ENCODE results near the gene PRM2.

PRM2 gene

GRCh38 chr16:11289202-11289601, 12.9 kb upstream of the PRM2 start:
- no peak for DNase-seq

- DNase-seq: no peak
Observed at GRCh38 chr16:11285842-11286241, 9.6 kb upstream of the PRM2 start.

DNA sequence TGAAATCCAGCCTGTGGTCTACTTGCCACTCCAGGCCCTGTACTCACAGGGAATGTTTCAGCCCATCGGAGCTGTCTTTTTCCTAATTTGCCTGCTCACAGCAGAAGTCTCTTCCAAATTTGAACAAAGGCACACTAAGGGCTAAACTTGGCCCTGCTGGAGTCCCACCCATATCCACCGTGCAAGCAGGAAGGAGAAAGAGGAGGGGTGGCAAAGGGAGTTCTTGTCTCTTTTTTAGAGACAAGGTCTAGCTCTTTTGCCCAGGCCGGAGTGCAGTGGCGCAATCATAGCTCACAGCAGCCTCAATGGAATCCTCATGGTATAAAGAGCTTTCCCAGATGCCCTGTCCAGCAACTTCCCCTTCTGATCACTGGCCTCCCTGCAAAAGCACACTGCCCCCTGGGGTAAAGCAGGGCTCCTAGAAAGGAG, 7.6 kb upstream of the PRM2 start:
- DNase-seq: no peak

DNA sequence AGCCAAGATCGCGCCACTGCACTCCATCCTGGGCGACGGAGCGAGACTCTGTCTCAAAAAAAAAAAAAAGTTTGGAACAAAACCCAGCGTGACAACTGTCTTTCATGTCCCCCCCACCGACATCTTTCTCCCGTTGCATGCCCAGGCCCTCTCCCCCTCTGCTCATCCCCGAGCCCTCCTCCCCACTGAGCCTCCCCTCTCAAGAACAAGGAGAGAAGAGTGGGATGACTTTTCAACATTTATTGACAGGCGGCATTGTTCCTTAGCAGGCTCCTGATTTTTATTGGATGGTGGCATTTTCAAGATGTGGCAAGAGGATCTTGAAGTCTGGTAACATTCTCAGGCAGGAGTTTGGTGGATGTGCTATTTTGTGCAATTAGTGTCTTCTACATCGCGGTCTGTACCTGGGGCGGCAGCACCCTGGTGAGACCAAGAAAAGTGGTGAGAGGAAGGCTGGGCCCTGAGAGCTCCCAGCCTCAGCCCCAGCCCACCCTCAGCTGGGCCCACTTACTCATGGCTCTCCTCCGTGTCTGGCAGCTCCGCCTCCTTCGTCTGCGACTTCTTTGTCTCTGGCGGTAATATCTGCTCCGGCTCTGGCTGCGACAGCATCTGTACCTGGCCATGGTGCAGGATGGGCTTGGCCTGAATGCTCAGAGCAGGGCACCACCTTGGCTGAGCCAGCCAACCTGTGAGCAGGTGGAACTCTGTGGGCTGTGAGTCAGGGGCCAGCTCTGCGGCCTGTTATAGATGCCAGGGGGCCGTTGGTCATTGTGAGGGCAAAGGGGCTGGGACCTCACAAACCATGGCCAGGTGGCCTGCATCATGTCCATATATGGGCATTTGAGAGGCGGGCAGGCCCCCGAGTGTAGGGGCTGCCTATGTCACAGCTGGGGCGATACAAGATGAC, 4.6 kb upstream of the PRM2 start, which contains the start of gene PRM1:
Gene PRM1 (minus strand): TSS at position 715 of the 907 bp plus-strand sequence. CDS start 92 bp downstream, at position 623.
- no peak for DNase-seq

DNA sequence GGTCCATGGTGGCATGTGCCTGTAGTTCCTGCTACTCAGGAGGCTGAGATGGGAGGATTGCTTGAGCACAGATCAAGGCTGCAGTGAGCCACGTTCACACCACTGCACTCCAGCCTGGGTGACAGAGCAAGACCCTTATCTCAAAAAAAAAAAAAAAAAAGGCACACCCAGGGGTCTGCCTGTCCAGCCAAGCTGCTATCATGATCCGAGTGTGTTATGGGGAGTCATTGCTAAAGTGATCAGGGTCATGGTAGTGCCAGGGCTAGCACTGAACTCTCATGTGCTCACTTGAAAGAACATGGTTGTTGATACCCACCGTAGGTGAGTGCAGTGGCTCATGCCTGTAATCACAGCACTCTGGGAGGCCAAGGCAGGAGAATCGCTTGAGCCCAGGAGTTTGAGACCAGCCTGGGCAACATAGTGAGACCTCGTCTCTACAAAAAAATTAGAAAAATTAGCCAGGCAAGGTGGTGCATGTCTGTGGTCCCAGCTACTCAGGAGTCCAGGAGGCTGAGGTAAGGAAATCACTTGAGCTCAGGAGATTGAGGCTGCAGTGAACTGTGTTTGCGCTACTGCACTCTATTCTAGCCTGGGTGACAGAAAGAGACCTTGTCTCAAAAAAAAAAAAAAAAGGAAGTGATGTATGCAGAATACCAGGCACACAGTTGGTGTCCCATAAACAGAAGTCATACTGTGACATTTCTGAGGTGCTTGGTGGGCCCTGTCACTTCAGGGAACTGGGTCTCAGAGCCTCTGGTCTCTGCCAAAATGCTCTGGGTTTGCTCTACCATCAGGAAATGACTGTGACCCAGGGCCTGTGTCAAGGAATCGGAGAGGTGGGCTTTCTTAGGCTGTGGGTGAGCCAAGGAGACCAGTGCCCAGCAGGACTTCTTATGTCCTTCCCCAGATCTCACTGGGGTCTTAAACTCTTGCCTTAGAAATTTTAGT, 2.7 kb upstream of the PRM2 start:
- DNase-seq: no peak

DNA sequence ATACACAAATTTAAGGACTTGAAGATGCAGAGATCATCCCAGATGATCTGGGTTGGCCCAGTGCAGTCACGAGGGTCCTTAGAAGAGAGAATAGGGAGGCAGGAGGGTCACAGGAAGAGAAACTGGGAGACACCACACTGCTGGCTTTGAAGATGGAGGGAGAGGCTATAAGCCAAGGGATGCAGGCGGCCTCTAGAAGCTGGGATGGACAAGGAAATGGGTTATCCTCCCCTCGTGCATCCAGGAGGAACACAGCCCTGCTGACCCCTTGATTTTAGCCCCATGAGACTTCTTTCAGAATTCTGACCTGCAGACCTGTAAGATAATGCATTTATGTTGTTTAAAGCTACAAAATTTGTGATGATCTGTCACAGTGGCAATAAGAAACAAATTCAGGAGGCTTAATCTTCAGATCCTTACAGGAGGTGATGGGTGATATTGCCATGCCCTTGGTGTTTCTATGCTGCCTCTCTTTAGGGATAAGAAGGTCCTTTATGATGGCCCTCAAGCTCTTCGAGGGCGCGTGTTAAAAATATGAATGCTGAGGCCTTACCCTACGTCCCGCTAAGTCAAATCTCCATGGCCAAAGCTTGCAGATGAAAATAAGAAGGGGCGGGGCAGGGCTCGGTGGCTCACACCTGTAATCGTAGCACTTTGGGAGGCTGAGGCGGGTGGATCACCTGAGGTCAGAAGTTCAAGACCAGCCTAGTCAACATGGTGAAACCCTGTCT, 1.5 kb upstream of the PRM2 start:
- no peak for DNase-seq

DNA sequence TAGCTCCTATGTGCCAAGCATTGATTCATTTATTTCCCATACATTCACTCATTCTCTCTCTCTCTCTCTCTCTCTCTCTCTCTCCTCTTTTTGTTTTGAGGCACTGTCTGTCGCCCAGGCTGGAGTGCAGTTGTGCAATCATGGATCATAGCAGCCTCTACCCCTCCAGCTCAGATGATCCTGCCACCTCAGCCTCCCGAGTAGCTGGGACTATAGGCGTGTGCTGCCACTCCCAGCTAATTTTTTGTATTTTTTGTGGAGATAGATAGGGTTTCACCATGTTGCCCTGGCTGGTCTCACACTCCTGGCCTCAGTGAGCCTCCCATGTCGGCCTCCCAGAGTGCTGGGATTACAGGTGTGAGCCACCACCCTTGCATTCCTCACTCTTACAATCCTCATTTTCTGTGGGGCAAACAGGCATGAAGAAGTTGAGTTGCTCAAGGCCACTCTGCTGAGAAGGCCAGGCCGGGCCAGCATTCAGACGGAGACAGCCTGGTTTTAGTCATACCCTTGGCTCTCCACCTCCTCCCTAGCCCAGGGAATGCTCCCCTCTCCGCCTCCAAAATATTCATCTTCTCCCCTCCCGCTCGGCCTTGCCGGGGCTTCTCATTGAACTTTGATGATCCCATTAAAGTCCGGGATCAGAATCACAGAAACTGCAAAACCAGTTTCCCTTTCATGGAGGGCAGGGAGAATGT, 765 bp upstream of the PRM2 start:
- DNase-seq: no peak

- DNase-seq: no peak
Observed at GRCh38 chr16:11274964-11275363, 1.3 kb downstream of the PRM2 start.

DNA sequence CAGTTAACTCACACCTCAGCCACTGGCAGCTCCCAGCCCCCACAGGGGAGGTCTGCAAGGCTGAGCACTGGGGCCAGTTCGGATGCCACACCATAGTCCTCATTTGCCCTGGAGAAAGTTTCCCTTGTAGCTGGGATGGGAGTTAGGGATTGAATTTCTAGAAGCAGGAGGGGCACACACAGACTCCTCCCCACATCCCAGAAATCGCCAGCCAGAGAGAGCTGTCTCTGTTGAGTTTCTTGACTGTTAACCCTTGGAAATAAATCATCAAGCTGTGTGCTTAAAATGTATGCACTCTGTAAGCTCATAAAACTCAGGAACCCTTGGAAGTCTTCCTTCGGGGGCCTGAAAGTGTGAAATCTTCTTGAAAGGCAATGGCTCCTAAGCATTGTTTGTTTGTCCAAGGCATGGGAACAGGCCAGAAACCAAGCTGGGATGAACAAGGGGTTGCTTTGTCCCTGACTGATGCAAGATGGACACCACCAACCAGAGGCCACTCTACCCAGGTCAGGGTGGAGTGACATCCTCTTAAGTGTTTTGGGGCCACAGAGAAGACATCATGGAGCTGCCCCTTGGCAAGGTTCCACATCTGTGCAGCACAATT, 2.5 kb downstream of the PRM2 start:
- DNase-seq: no peak

DNA sequence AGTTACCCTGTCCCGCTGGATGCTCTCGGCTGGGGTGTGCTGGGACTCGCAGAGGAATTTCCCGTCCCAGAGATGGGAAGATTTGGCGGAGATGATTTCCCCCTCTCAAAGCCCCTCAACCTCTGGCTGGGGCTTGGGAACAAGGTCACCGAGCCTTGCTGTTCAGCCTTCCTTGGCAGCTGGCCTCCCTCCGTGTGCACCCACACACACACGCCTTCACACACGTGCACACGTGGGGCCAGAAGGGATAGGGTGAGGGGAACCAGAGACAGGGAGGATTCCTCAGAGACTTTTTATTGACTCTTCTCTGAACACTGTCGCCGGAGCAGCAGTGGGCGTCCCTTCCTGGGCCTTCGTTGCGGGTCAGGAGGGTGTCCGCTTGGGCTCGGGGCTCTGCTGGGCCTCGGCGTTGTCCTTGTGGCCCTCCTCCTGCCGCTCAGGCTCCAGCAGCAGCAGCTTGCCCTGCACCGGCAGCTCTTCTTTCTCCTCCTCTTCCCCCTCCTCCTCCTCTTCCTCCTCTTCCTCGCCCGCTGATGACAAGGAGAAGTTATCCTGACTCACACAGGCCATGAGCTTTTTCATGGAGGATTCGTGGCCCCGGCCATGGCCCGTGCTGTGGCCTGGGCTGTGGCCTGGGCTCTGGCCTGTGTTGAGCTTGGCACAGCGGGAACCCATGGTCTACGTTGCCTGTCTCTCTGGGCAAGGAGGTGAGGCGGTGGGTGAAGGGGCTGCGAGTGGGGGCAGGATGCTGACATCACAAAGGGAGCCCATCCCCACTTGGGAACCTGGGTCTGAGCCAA, 3.2 kb downstream of the PRM2 start, which contains the start of gene PRM3:
Gene PRM3 (minus strand): TSS at position 709 of the 800 bp plus-strand sequence. CDS start 34 bp downstream, at position 675.
- DNase-seq: no peak

- no peak for DNase-seq
Observed at GRCh38 chr16:11272484-11272883, 3.8 kb downstream of the PRM2 start.

- DNase-seq: no peak
Observed at GRCh38 chr16:11271610-11272009, 4.7 kb downstream of the PRM2 start.

GRCh38 chr16:11270602-11271162, 5.6 kb downstream of the PRM2 start:
- DNase-seq: no peak

GRCh38 chr16:11268921-11269375, 7.3 kb downstream of the PRM2 start, which contains the start of gene TNP2:
TSS of gene TNP2 (minus strand) at chr16:11269325. CDS start at chr16:11269262, 63 bp downstream.
- no peak for DNase-seq

DNA sequence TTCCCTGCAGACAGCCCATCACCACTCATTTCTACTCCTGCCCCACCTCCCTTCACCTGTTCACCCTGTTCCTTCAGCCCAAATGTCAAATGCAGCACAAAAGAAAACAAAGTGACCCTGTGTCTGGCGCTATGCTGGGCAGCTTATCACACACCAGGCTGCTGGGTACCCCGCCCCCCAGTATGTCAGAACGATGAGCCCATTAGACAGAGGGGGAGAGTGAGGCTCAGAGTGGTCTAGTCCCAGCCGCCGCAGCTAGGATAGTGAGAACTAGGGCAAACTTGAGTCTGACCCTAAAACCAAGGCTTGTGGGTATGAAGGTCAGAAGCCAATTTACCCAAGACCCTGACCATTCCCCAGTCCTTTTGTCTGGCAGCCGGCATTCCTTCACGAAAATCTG, 11.2 kb downstream of the PRM2 start:
- no peak for DNase-seq

GRCh38 chr16:11264155-11264832, 12.0 kb downstream of the PRM2 start:
- no peak for DNase-seq

- no peak for DNase-seq
Observed at GRCh38 chr16:11263737-11264136, 12.5 kb downstream of the PRM2 start.

DNA sequence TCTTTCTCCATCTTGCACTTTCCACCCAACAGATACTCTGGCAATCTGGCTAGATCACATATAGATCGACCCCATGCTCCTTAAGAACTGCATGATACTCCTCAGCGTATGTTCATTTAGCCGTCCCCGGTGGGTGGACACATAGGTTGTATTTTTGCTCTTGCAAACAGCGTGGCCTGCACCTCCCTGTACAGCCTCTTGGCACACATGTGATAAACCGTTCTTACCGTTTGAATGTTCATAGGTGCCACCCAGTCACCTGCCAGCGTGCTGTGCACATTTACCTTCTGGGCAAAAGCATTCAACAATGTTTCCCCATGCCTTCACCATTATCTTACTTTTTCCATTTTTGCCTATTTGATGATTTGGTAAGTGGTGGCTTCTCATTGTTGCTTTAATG, 13.4 kb downstream of the PRM2 start:
- DNase-seq: no peak

DNA sequence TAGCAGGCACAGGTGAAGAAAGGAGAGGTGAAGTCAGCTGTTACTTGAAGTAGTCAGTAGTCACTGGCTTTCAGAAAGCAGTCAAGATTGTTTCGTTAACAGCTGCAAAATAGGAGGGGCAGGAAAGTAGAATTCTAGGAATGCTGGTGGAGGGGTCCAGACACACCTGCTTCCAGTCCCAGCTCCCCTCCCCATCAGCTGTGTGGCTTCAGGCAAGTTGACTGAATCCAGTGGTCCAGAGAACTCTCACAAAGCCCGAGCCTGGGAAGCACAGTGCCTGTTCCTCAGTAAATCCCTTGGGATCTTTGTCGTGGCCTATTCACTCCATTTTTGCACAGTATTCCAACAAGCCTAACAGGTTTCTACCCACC, 15.7 kb downstream of the PRM2 start:
- DNase-seq: no peak
